ENCODE data around the gene METRN.
"Not testable (repeated sequence)": the region's sequence is repeated elsewhere in the genome, so short reads cannot be mapped to it uniquely, and the experiment has no call there.

- not testable (repeated sequence) for TF ChIP-seq CTCF (IDR thresholded peaks at IDR 0.05); EP300 (IDR thresholded peaks at IDR 0.05; ENCODE audit: low read depth); POLR2AphosphoS5 (IDR thresholded peaks at IDR 0.05); POLR2A (IDR thresholded peaks at IDR 0.05)
Measured at GRCh38 chr16:754121-754607, 39.2 kb downstream of the METRN start.

Data from transverse colon (tissue), 4 donors.